RWPE1 (cell line): ENCODE results near the gene HSD17B12.

Source experiments
- CTCF ChIA-PET: fragments of 350-600 bp; sonication (Branson Sonifier 250); formaldehyde crosslinking; extraction: SDS; loops from one replicate; lab custom pipeline; 2021; lab: Yijun Ruan, JAX
- POLR2A ChIA-PET: fragments of 400-600 bp; formaldehyde crosslinking; extraction: SDS; loops from one replicate; lab custom pipeline; 2020; ENCODE audit warnings: antibody characterized with exemption; ENCODE audit not compliant: low non-redundant PET; lab: Yijun Ruan, JAX
- DNase-seq: peaks from one replicate; pipeline ENCODE4 v3.0.0; 2012; ENCODE audit warnings: low spot score
- H3K27ac ChIP-seq: fragments of 450-650 bp; 2 replicates; pipeline ENCODE4 v1.5.1; 2017
- CTCF ChIP-seq: fragments of 450-650 bp; conservative IDR thresholded peaks from 2 replicates; pipeline ENCODE4 v1.5.1; 2017; ENCODE audit warnings: low read depth, mild to moderate bottlenecking

HSD17B12 gene

GRCh38 chr11:43810929-43811596 lies 130.5 kb downstream of the HSD17B12 start:
- no peak overlapping the region for H3K27ac ChIP-seq
- ChIA-PET CTCF (no interaction called here), POLR2A (no interaction called here)
- DNase-seq = no peak
- no peak for TF ChIP-seq CTCF

GRCh38 chr11:43812471-43812870 lies 131.9 kb downstream of the HSD17B12 start:
- DNase-seq = no peak
- H3K27ac ChIP-seq = no peak overlapping the region
- no peak for TF ChIP-seq CTCF
- ChIA-PET POLR2A (no interaction called here), CTCF (interaction anchor here (0.6 kb wide), 1 partner anchor 13 kb away, joined by 3 read pairs; no protein-coding TSS in a partner anchor)

- CTCF ChIA-PET = no interaction called here
- POLR2A ChIA-PET = no interaction called here
- no peak for TF ChIP-seq CTCF
- peak; percentile 45 for DNase-seq
- H3K27ac ChIP-seq = no peak overlapping the region
Observed at GRCh38 chr11:43818220-43818619, 137.7 kb downstream of the HSD17B12 start.

DNA sequence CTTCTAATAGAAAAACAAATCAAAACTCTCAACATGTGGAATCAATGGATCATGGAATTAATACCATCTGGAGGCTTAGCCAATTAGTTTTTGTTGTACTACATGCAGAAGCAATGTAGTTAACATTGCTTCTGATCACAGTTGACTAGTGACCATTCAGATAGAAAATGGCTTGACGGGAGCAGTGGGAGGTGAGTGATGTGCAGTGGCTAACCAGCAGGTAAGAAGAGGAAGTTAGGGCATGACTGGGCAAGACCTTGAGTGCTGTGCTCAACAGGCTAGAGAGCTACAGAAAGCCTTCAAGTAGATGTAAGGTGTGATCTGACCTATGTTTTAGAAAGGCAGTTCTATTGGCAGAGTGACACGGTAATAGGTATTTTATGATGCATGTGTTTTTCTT lies 139.4 kb downstream of the HSD17B12 start:
- no peak for TF ChIP-seq CTCF
- DNase-seq = no peak
- POLR2A ChIA-PET = no interaction called here
- CTCF ChIA-PET = no interaction called here
- H3K27ac ChIP-seq = no peak overlapping the region

DNA sequence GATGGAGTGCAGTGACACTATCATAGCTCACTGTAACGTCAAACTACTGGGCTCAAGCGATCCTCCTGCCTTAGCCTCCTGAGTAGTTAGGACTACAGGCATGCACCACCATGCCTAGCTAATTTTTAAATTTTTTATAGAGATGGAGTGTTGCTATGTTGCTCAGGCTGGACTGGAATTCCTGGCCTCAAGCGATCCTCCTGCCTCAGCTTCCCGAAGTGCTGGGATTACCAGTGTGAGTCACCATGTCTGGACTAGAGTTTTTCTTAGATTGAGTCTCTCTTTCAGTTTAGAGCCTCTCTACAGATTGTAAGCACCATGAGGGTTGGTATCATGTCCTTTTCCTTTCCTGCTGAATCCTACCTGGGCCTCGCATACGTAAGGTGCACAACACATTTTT lies 142.8 kb downstream of the HSD17B12 start:
- CTCF ChIA-PET = no interaction called here
- no peak overlapping the region for H3K27ac ChIP-seq
- POLR2A ChIA-PET = no interaction called here
- TF ChIP-seq CTCF = no peak
- no peak for DNase-seq

GRCh38 chr11:43823851-43824250 lies 143.3 kb downstream of the HSD17B12 start:
- ChIA-PET CTCF (interaction anchor here (0.7 kb wide), 1 partner anchor 353 kb away, joined by 3 read pairs; no protein-coding TSS in a partner anchor), POLR2A (no interaction called here)
- no peak overlapping the region for H3K27ac ChIP-seq
- no peak for DNase-seq
- TF ChIP-seq CTCF = no peak
